GM19395 (cell line): ENCODE data around the gene SCAPER.

Source experiments
- ATAC-seq: cut with Tn5 transposase; IDR thresholded peaks from one replicate; pipeline ENCODE4 v1.9.1; 2021; ENCODE audit warnings: mild to moderate bottlenecking, moderate library complexity; ENCODE audit not compliant: unreplicated experiment

The SCAPER gene

DNA sequence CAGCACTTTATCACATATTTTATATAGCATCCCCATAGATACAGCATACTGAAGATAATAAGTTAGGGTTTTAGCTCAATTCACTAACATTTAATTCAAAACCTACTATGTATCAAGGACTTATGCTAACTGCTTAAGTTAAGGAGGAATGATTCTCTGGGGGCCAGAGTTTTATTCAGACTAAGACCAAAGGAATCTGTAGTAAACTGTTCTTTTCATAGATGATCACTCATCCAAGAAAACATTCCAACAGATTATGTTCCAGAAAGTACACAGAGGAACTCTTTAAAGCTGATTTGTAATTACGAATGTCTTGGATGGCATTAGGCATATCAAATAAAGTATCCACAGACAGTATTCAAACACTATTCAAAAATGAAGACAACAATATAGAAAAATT lies 226.4 kb downstream of the SCAPER start:
- no peak for ATAC-seq

DNA sequence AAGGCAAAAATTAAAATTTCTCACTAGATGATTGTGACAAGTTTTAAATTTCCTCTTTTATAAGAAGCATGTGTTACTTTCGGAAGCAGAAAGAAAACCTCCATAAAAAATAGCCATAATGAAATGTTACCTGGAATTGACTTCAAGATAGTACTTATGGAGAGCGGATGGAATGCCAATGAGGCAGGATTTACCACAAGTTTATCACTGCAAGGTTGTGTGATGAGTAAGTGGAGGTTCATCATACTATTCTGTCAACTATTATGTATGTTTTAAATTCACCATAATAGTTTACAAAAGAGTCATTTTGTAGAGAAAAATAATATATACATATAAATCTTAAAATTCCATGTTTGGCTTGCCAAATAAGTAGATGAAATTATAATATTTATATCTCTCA lies 230.3 kb downstream of the SCAPER start:
- ATAC-seq, result no peak

- no peak for ATAC-seq
These were observed 235.5 kb downstream of the SCAPER start for GRCh38 chr15:76669521-76670207.

DNA sequence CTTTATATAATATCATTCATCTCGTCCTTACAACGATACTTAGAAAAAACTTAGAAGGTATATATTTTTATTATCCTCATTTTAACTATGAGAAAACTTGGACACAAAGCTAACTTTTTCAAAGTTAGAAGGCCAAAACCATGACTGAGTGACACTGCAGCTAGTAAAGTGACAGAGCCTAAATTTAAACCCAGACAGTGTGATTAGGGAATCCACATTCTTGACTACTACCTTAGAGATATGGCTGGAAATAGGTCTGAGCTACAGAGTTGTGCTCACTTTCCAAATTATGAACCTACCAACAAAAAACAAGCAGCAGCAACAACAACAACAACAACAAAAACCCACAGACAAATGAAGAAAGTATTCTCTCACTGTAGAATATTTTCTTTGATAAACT lies 236.2 kb downstream of the SCAPER start:
- no peak for ATAC-seq

GRCh38 chr15:76667943-76668715 lies 237.0 kb downstream of the SCAPER start:
- no peak for ATAC-seq

DNA sequence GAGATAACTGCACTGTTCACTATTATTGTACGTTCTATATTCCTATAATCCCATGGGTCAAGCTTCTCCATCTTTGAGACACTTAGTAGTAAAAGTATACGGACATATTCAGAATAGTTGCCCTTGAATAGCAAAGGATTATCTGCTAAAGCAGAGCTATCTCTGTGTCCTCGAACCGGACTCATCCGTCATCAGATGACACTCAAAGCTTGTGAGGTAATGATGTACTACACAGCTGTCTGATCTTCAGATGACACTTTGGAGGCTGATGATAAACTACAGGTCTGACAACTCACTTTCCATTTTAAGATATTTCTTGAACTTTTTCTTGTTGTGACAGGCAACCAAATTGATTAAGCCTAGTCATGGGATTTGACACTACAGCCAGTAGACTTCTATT lies 240.2 kb downstream of the SCAPER start:
- no peak for ATAC-seq

DNA sequence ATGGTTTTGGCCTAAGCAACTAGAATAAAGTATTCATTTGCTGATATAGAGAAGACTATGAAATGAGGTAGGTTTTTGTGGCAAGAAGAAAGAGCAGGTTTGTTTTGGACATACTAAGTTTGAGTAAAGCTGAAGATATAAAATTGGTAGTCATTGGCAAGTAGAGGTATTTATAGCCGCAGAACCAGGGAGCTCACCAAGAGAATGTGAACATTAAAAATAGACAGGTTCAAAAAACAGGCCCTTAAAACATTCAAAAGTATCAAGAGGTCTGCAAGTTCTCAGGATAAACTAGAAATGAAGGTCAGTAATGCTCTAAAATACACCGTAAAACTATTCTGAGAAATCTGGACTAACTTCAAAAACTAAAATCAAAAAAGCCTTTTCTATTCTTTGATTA lies 240.7 kb downstream of the SCAPER start:
- ATAC-seq, result no peak

GRCh38 chr15:76663529-76663928 lies 241.6 kb downstream of the SCAPER start:
- ATAC-seq, result no peak

DNA sequence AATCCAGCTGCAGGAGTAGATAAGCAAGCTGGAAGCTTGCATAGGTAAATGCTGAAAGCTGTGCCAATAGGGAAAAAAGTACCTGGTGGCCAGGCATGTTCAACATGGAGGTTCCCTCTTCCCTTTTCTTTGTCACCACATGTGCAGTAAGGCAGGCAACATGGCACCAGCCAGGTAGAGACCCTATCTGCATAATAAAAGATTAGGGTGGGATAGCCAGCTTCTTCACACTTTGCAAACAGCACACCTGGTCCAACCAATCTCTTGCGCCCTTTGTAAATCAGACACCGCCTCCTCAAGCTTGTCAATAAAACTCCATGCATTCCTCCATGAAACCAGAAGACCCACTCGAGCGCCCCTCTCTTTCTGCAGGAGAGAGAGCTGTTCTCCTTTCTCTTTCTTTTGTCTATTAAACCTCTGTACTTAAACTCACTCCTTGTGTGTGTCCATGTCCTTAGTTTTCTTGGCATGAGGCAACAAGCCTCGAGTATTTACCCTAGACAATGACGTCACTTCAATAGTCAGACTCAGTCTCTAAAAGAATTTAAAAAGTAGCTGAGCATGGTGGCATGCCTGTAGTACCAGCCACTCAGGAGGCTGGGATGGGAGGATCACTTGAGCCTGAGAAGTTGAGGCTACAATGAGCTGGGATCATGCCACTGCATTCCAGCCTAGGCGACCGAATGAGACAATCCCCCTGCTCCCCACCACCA lies 256.3 kb downstream of the SCAPER start:
- ATAC-seq, result no peak

DNA sequence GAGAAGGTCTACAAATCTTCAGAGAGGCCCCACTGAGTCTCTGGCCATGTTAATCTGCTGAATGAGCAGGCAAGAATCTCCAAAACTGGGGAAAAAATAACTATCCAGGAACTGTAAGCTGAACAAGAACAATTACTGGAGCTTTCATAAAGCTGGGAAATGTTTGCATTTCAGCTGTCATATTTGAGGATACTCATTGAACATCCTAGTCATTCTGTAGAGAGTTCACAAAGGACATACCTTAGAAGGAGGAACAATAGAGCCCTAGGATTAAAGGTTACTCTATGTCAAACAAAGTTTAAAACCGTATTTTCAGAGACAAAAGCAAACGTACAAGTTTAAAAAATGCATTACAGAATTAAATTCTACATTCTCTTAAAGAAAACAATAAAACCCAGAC lies 257.5 kb downstream of the SCAPER start:
- no peak for ATAC-seq

DNA sequence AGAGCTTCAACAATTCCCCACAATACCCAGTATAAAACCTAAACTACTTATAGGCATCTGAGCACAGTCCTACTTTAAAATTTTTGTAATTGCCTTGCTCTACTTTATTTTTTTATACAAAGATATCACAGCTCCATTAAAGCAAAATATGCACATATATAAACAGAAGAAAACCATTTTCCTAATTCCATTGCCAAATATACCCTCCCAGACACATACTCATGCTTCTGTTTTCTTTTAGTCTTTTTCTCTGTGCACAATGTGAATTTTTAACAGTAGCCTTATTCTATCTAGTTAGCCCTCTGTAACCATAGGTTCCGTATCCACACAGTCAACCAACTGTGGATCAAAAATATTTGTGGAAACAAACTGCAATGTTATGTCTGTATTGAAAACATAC lies 260.5 kb downstream of the SCAPER start:
- ATAC-seq, result no peak

GRCh38 chr15:76642671-76643070 lies 262.5 kb downstream of the SCAPER start:
- ATAC-seq, result no peak

GRCh38 chr15:76637166-76637565 lies 268.0 kb downstream of the SCAPER start:
- no peak for ATAC-seq

- no peak for ATAC-seq
These were observed 269.1 kb downstream of the SCAPER start for GRCh38 chr15:76636059-76636458.

DNA sequence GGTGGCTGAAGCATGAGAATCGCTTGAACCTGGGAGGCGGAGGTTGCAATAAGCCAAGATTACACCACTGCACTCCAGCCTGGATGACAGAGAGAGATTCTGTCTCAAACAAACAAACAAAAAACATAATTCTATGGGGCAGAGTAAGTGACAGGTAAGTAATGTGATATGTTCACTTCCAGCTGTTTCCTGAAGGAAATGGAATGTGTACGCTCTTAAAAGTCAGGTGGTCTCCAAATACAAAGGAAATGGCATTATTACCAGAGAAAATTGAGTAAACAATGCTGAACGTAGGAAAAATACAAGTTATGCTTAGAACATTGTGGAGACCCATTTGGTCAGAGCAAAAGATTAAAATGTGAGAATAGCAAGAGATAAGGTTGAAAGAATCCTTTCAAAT lies 278.5 kb downstream of the SCAPER start:
- no peak for ATAC-seq

DNA sequence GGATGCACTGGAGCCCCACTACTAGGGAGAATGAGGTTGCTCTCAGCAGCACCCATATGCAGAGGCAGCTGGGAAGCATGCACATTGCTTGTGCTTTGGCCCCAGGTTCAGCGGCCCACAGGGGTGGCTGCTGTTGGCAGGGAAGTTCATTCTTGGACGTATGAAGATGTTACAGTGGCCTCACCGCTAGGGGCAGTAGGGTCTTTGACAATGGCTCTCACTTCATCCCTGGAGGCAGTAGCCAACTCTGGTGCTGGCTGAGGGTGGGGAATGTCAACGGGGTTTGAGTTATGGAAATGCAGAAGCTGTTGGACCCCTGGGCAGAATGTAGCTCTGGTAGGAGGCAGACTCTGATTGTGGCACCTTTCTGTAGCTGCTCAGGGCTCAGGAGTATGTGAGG lies 279.9 kb downstream of the SCAPER start:
- no peak for ATAC-seq

- no peak for ATAC-seq
These were observed 290.4 kb downstream of the SCAPER start for GRCh38 chr15:76614725-76615124.

DNA sequence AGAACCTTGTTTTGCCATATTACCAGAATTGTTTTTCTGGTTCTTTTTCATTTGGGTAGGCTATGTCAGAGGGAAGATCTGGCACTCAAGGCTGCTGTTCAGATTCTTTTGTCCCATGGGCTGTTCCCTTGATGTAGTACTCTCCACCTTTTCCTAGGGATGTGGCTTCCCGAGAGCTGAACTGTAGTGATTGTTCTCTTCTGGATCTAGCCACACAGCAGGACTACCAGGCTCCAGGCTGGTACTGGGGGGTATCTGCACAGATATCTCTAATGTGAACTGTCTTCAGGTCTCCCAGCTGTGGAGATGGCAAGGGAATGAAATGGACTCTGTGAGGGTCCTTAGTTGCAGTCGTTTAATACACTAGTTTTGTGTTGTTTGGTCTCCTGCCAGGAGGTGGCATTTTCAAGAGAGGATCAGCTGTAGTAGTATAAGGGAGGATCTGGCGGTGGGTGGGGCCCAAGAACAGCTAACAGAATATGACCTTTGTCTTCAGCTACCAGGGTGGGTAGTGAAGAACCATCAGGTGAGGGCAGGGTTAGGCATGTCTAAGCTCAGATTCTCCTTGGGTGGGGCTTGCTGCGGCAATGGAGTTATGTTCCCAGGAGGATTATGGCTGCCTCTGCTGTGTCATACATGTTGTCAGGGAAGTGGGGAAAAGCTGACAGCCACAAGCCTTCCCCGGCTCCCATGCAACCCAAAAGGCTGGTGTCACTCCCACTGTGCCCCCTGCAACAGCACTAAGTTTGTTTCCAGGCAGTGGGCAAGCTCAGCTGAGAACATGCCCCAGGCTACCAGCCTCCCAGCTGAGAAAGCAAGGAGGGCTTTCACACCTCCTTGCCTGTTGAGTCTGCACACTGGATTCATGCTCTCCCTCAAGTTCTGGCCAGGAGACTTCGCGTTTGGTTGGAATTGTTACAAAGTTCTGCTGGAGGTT lies 316.1 kb downstream of the SCAPER start:
- ATAC-seq, result no peak

- no peak for ATAC-seq
These were observed 319.6 kb downstream of the SCAPER start for GRCh38 chr15:76585576-76585897.

DNA sequence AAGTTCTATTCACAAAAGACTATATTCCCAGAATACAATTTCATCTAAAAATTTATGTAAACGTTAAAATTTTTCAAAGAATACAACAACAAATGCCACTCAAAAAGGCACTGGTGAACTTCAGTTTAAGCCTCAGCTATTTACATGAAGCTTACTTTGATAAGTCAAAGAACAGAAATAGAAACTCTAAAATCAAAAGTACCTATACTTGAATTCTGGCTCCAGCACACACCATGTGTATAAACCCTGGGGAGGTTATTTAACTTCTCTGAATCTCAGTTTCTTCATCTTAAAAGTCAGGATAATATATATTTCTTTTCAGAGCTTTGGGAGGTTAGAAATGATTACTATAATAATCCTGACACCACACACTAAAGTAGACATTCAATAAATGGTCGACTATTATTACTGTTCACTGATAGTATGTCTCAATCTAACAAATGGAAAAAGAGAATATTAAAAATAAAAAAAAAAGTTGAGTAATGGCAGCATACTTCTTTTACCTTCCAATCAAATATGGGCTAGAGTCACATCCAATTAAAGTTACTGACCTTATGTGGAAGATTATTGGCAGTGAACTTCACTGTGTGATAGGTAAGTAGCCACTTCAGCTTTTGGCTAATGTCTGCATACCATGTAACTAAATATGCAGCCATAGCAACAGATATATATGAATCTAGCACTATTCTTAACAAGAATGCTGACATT lies 320.1 kb downstream of the SCAPER start:
- ATAC-seq, result no peak
